Measurements from ENCODE around the gene DOCK1.

The DOCK1 gene

DNA sequence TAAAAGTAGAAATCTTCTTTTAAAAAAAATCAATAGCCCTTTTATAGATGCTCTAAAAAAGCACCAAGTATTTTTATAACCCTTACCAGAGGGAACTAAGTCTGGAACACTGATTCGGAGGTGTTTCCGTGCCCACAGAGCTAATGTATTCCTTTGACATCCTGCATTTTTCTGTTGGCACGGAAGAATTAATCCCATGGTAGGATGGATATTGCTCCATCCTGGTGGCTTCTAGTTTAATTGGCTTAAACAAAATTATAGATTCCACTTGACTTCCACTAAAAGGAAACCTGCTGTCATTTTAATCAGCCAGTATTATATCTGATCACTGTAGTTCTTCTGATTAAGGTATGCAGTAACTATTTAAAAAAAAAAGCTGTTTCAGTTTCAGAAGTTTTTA, 479.8 kb downstream of the DOCK1 start:
- Histone ChIP-seq H3K4me3 (ENCODE audit: low read length) (no peak overlapping the region), H3K27me3 (ENCODE audit: control insufficient read depth, insufficient read depth, low read length) (no peaks in the 10 kb centered on the region), H3K9me3 (ENCODE audit: control insufficient read depth, insufficient read depth, low read length) (no peaks in the 10 kb centered on the region), H3K27ac (ENCODE audit: low read length) (no peak overlapping the region), H3K4me1 (ENCODE audit: control insufficient read depth, insufficient read depth, low read length) (no peaks in the 10 kb centered on the region), H3K36me3 (ENCODE audit: control insufficient read depth, insufficient read depth, low read length) (no peaks in the 10 kb centered on the region)
- WGBS (ENCODE audit: insufficient coverage, insufficient read length): no CpG with 5 or more reads among the region's 3 CpGs
- DNase-seq (ENCODE audit: low read depth, low spot score): no peak

DNA sequence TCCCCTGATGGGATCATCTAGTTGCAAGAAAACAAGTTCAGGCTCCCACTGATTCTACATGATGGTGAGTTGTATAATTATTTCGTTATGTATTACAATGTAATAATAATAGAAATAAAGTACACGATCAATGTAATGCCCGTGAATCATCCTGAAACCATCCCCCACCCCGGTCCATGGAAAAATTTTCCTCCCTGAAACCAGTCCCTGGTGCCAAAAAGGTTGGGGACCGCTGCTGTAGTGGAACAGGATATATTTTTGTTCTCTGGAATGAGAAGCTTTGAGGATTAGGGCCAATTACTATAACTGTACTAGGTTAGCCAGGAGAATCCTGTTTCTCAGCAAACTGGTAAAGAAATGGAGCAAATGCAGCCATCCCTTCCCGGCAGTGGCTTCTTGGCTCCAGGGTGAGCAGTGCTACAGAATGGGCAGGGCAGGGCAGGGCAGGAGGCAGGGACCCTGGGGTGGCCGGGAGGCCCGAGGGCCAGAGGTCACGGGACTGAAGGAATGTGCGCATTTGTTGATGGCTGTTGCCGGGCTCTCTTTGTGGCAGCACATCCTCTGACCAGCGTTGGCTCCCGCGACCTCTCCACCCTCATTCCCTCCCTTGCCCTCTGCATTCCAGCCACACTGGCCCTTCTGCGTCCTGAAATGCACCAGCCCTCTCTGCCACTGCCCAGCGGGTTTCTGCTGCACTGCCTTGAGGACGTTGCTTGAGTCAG, 481.5 kb downstream of the DOCK1 start:
- WGBS (ENCODE audit: insufficient coverage, insufficient read length): no CpG with 5 or more reads among the region's 17 CpGs
- Histone ChIP-seq H3K9me3 (ENCODE audit: control insufficient read depth, insufficient read depth, low read length) (no peaks in the 10 kb centered on the region), H3K27ac (ENCODE audit: low read length) (no peak overlapping the region), H3K4me3 (ENCODE audit: low read length) (no peak overlapping the region), H3K4me1 (ENCODE audit: control insufficient read depth, insufficient read depth, low read length) (no peaks in the 10 kb centered on the region), H3K27me3 (ENCODE audit: control insufficient read depth, insufficient read depth, low read length) (no peaks in the 10 kb centered on the region), H3K36me3 (ENCODE audit: control insufficient read depth, insufficient read depth, low read length) (no peaks in the 10 kb centered on the region)
- DNase-seq (ENCODE audit: low read depth, low spot score): peak; percentile 9

DNA sequence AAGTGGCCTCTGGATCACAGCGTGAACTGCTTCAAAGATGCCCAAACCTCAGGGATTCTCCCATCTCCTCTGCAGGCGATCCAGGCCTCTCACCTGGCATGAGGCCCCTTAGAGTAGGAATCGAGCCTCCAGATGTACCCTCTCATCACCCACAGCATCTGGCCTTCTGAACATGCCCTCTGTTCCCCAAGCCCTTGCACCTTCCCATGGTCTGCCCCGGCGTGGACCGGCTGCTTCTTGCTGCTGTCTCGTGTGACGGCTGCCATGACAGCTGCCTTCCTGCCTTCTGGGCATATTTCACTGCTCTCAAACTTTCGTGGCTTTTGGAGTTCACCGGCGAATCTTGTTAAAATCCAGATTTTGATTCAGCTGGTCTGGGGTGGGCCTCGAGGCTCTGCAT, 486.6 kb downstream of the DOCK1 start:
- Histone ChIP-seq H3K36me3 (ENCODE audit: control insufficient read depth, insufficient read depth, low read length) (no peaks in the 10 kb centered on the region), H3K4me3 (ENCODE audit: low read length) (no peak overlapping the region), H3K27me3 (ENCODE audit: control insufficient read depth, insufficient read depth, low read length) (no peaks in the 10 kb centered on the region), H3K27ac (ENCODE audit: low read length) (no peak overlapping the region), H3K9me3 (ENCODE audit: control insufficient read depth, insufficient read depth, low read length) (no peaks in the 10 kb centered on the region), H3K4me1 (ENCODE audit: control insufficient read depth, insufficient read depth, low read length) (no peaks in the 10 kb centered on the region)
- WGBS (ENCODE audit: insufficient coverage, insufficient read length): no CpG with 5 or more reads among the region's 12 CpGs
- no peak for DNase-seq (ENCODE audit: low read depth, low spot score)

DNA sequence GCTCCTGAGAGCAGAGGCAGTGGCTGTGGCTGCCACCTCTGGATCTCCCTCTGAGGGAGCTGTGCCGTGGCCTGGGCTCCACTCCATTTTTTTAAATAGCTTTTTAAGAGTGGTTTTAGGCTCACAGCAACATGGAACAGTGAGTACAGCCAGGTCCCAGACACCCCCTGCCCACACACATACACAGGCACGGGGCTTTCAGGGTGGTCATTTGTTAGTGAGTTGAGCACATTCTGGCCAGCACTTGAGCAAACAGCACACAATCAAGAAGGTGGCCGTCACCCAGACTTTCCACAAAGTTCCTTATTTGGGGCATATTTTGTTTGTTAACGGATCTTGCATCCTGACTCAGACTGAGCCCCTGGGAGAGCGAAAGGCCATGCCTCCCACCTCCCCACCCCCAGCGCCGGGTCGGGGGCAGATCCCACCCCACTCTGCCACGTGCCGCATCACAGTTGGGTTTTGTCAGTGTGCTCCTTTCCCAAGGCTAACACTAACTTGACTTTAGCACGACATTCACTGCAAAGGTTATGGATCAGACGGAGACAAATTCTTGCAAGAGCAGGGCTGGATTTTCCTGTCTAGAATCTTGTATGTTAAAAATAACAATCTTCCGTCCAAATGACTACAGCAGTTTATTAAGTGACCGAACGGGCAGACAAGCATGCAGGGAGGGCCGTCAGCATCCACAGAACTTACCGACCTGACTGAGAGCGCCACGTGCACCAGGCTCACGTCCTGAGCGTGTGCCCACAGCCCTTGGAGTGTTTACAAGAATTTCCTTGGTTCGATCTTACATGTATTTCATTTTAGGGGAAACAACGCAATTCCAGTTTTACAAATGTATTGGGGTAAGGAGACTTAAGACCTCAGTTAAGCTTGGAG, 487.4 kb downstream of the DOCK1 start:
- H3K27me3 ChIP-seq (ENCODE audit: control insufficient read depth, insufficient read depth, low read length): no peaks in the 10 kb centered on the region
- no peak for DNase-seq (ENCODE audit: low read depth, low spot score)
- H3K36me3 ChIP-seq (ENCODE audit: control insufficient read depth, insufficient read depth, low read length): no peaks in the 10 kb centered on the region
- H3K4me3 ChIP-seq (ENCODE audit: low read length): no peak overlapping the region
- H3K4me1 ChIP-seq (ENCODE audit: control insufficient read depth, insufficient read depth, low read length): no peaks in the 10 kb centered on the region
- WGBS (ENCODE audit: insufficient coverage, insufficient read length): no CpG with 5 or more reads among the region's 23 CpGs
- no peak overlapping the region for H3K27ac ChIP-seq (ENCODE audit: low read length)
- H3K9me3 ChIP-seq (ENCODE audit: control insufficient read depth, insufficient read depth, low read length): no peaks in the 10 kb centered on the region

DNA sequence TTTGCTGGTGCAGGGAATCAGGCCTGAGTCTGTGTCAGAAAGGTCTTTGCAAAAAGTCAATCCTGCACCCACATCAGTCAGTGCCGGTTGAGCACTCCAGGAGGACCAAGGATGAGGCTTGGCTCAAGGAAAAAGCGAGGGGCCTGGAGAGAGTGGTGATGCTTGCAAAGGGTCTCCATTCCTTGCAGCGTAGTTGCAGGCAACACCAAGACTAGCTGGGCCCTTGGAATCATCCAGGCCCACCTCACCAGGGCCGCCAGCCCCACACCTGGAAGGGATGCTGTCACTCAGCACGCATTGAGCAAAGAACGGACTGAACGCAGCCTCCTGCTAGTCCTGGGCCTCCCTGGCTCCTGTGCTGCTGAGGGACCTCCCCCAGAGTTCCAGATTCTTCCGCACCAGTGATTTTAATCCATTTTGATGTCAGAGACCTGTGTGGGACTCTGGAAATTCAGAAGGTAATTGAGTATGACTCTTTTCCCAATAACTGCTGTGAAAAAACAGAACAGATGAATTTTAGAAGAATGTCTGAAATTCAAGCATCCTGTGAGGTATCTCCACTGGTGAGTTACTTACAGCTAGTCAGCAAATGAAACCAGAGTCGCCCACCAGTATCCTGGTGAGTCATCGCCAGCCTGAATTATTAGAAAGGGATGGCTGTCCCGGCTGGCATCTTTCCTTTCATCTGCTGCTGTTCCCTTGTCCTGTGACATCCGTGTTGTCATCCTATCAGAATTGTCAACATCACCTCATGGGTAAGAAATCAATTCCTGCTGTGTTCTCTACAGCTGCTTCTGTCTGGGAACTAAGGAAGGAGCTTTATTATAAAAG, 493.1 kb downstream of the DOCK1 start:
- WGBS (ENCODE audit: insufficient coverage, insufficient read length): no CpG with 5 or more reads among the region's 12 CpGs
- DNase-seq (ENCODE audit: low read depth, low spot score): no peak
- no peaks in the 10 kb centered on the region for H3K27me3 ChIP-seq (ENCODE audit: control insufficient read depth, insufficient read depth, low read length)

DNA sequence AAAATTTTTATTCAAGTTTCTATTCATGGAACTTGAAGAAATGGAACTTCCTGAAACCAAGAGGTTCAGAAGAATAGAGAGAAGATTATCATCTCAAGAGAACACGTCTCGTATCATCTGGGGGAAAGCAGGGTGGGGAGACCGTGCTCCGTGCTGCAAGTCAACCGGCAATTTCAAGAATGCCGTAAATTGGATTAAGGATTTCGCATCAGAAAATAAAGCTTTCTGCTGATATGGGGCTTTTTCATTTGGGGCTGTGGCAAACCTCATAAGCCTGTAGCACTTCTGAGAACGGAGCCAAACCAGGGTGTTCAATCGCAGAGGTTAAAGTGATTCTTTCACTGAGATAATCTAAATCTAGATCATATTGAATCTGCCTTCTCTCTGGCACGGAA, 493.7 kb downstream of the DOCK1 start:
- Histone ChIP-seq H3K4me1 (ENCODE audit: control insufficient read depth, insufficient read depth, low read length) (no peaks in the 10 kb centered on the region), H3K27ac (ENCODE audit: low read length) (no peak overlapping the region), H3K9me3 (ENCODE audit: control insufficient read depth, insufficient read depth, low read length) (no peaks in the 10 kb centered on the region; the same call in 1 of the 2 replicates), H3K4me3 (ENCODE audit: low read length) (no peak overlapping the region), H3K27me3 (ENCODE audit: control insufficient read depth, insufficient read depth, low read length) (no peaks in the 10 kb centered on the region), H3K36me3 (ENCODE audit: control insufficient read depth, insufficient read depth, low read length) (no peaks in the 10 kb centered on the region)
- DNase-seq (ENCODE audit: low read depth, low spot score): no peak
- WGBS (ENCODE audit: insufficient coverage, insufficient read length): no CpG with 5 or more reads among the region's 10 CpGs

More for the DNA sequence above, 493.1 kb downstream of the DOCK1 start:
- Histone ChIP-seq H3K4me1 (ENCODE audit: control insufficient read depth, insufficient read depth, low read length) (no peaks in the 10 kb centered on the region), H3K4me3 (ENCODE audit: low read length) (no peak overlapping the region), H3K36me3 (ENCODE audit: control insufficient read depth, insufficient read depth, low read length) (no peaks in the 10 kb centered on the region), H3K27ac (ENCODE audit: low read length) (no peak overlapping the region), H3K9me3 (ENCODE audit: control insufficient read depth, insufficient read depth, low read length) (no peaks in the 10 kb centered on the region; the same call in 1 of the 2 replicates)

DNA sequence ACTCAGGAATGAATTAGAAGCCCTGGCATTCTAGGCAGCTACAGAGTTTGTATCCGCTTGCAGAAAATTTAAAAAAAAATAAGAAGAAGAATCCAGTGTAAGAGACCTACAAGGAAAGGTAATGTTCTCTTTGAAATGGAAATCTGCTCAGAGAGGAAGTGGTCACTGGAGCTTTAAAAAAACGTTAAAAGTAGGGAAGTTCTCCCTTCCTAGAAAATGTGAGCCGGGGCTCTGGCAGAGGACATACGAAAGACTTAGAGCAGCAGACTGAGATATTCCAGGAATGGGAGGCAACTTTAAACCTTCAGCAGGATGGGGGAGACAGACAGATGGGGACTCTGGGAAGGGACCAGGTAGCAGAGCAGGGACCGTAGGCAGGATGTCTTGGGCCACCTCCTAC, 494.4 kb downstream of the DOCK1 start:
- no peak overlapping the region for H3K4me3 ChIP-seq (ENCODE audit: low read length)
- no peaks in the 10 kb centered on the region for H3K27me3 ChIP-seq (ENCODE audit: control insufficient read depth, insufficient read depth, low read length)
- H3K27ac ChIP-seq (ENCODE audit: low read length): no peak overlapping the region
- DNase-seq (ENCODE audit: low read depth, low spot score): no peak
- H3K9me3 ChIP-seq (ENCODE audit: control insufficient read depth, insufficient read depth, low read length): no peaks in the 10 kb centered on the region; the same call in 1 of the 2 replicates
- no peaks in the 10 kb centered on the region for H3K4me1 ChIP-seq (ENCODE audit: control insufficient read depth, insufficient read depth, low read length)
- WGBS (ENCODE audit: insufficient coverage, insufficient read length): no CpG with 5 or more reads among the region's 5 CpGs
- no peaks in the 10 kb centered on the region for H3K36me3 ChIP-seq (ENCODE audit: control insufficient read depth, insufficient read depth, low read length)

DNA sequence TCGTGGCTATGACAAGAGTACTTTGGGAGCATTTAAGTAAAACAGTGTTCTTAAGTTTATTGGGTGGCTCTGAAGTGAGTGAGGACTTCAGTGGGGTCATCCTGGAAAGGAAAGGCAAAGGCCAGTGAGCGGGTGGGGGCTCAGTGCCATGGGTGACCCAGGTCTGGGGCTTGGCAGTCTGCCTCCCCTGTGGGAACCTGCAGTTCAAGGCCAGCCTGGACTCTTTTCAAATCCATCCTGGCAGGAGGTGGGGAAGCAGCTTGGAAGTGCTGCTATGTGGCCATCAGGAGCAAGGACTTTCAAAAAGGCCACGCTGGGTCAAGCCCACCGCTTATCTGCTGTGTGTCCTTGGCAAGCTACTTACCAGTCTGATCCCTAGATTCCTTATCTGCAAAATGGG, 495.0 kb downstream of the DOCK1 start:
- WGBS (ENCODE audit: insufficient coverage, insufficient read length): no CpG with 5 or more reads among the region's 4 CpGs
- DNase-seq (ENCODE audit: low read depth, low spot score): no peak

DNA sequence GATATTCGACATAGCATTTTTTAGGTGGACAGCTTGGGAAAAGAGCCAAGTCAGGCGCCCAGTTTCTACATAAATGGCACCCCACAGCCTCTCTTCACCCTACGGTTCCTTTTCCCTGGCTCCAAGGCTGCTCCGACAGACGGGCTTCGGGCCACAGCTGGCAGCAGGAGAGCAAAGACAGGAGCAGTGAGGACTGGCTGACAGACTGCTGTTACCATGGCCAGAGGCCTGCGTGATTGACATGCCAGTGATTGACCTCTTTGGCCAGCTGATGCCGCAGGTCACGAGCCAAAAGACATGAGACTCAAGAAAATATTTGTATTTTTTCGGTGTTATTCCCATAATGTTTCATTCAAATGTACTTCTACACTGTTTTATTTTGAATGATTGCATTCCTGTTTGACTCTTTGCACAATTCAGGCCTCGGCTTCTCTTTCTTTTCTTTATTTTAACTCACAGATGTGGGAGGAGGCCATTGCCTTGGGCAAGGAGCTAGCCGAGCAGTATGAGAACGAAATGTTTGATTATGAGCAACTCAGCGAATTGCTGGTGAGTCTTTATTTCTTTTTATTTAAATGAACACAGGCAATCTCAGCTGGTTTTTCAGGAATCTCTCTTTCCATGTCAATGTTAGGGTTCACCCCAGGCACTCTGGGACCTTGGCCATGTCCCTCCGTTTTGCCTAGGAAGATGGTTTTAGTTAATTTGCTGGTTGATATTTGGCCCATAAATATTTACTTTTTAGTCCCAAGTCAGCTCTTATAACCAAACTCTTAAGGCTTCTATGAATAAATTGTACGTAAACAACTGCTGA, 497.6 kb downstream of the DOCK1 start:
- H3K4me3 ChIP-seq (ENCODE audit: low read length): no peak overlapping the region
- H3K27ac ChIP-seq (ENCODE audit: low read length): no peak overlapping the region
- H3K4me1 ChIP-seq (ENCODE audit: control insufficient read depth, insufficient read depth, low read length): no peaks in the 10 kb centered on the region
- no CpG with 5 or more reads among the region's 16 CpGs for WGBS (ENCODE audit: insufficient coverage, insufficient read length)
- no peaks in the 10 kb centered on the region; the same call in 1 of the 2 replicates for H3K9me3 ChIP-seq (ENCODE audit: control insufficient read depth, insufficient read depth, low read length)
- H3K27me3 ChIP-seq (ENCODE audit: control insufficient read depth, insufficient read depth, low read length): no peaks in the 10 kb centered on the region
- no peak for DNase-seq (ENCODE audit: low read depth, low spot score)
- H3K36me3 ChIP-seq (ENCODE audit: control insufficient read depth, insufficient read depth, low read length): no peaks in the 10 kb centered on the region

More for the DNA sequence above, 495.0 kb downstream of the DOCK1 start:
- Histone ChIP-seq H3K27ac (ENCODE audit: low read length) (no peak overlapping the region), H3K36me3 (ENCODE audit: control insufficient read depth, insufficient read depth, low read length) (no peaks in the 10 kb centered on the region), H3K4me3 (ENCODE audit: low read length) (no peak overlapping the region), H3K4me1 (ENCODE audit: control insufficient read depth, insufficient read depth, low read length) (no peaks in the 10 kb centered on the region), H3K9me3 (ENCODE audit: control insufficient read depth, insufficient read depth, low read length) (no peaks in the 10 kb centered on the region; the same call in 1 of the 2 replicates), H3K27me3 (ENCODE audit: control insufficient read depth, insufficient read depth, low read length) (no peaks in the 10 kb centered on the region)

Data from iPS DF 6.9 (cell line).